GM19455 (cell line): ENCODE data around the gene STARD8.

Experiments used
- ATAC-seq: cut with Tn5 transposase; IDR thresholded peaks from one replicate; pipeline ENCODE4 v1.9.1; 2021; ENCODE audit not compliant: unreplicated experiment

Gene STARD8

GRCh38 chrX:68746988-68747387 is 99.5 kb downstream of the STARD8 start:
- ATAC-seq = no peak

GRCh38 chrX:68748030-68748429 is 100.6 kb downstream of the STARD8 start:
- ATAC-seq = no peak

GRCh38 chrX:68749426-68749825 is 102.0 kb downstream of the STARD8 start:
- no peak for ATAC-seq

GRCh38 chrX:68750316-68750715 is 102.8 kb downstream of the STARD8 start:
- ATAC-seq = no peak

- no peak for ATAC-seq
These were observed 103.9 kb downstream of the STARD8 start for GRCh38 chrX:68751372-68751771.

GRCh38 chrX:68753218-68753617 is 105.8 kb downstream of the STARD8 start:
- ATAC-seq = no peak

GRCh38 chrX:68754406-68754805 is 106.9 kb downstream of the STARD8 start:
- no peak for ATAC-seq

GRCh38 chrX:68755616-68756125 is 108.2 kb downstream of the STARD8 start:
- no peak for ATAC-seq

GRCh38 chrX:68757331-68757730 is 109.9 kb downstream of the STARD8 start:
- no peak for ATAC-seq

GRCh38 chrX:68757731-68758130 is 110.3 kb downstream of the STARD8 start:
- ATAC-seq = no peak

GRCh38 chrX:68758671-68759070 is 111.2 kb downstream of the STARD8 start:
- no peak for ATAC-seq

- ATAC-seq = no peak
These were observed 113.6 kb downstream of the STARD8 start for GRCh38 chrX:68761086-68761485.

GRCh38 chrX:68762766-68763165 is 115.3 kb downstream of the STARD8 start:
- ATAC-seq = no peak

- ATAC-seq = no peak
These were observed 116.0 kb downstream of the STARD8 start for GRCh38 chrX:68763481-68763880.
